ENCODE measurements around the gene TECTA. TPM values are rescaled to one million over a fixed set of nuclear protein-coding genes. Genes with fewer than 3 reads are reported as not detected.
"Not testable (repeated sequence)": the region's sequence is repeated elsewhere in the genome, so short reads cannot be mapped to it uniquely, and the experiment has no call there.

Gene TECTA
- polyA plus RNA-seq, 1 donor (not counting 4 experiments of a cell fraction or from before 2014, with no cell fraction given): 0.17 TPM

DNA sequence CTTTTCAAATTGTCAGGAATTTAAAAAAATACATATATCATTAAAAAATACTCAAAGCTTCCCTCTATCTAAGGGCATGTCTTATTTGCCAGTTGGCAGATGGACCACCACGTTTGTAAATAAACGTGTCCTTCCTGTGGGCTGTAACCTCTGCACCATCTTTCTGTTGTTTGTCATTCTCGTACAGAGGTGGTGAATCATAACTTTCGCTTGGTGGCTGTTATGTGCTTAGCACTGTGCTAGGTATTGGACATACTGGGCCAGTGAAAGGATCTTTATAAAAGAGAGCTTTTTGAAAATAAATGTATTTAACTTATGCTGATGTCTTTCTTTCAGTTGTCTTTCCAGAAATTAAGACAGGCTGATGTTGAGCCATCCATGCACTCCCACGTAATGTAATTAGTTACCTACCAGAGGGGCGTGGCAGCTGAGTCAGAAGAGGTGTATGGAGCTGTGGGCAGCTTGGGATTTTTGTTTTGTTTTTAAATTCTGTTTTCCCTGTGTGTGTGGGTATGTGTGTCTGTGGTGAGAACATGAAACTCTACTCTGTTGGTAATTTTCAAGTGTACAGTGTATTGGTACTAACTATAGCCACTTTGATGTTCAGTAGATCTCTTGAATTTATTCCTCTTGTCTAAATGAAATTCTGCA, 62.7 kb downstream of the TECTA start:
- Histone ChIP-seq H3K9ac (ENCODE audit: control insufficient read depth, extremely low read depth, insufficient read depth, low read length) (no peak overlapping the region), H3K27ac (ENCODE audit: control insufficient read depth, insufficient read depth, low read length) (no peak overlapping the region), H3K4me1 (ENCODE audit: control insufficient read depth, extremely low read depth, insufficient read depth, low read length) (no peaks in the 10 kb centered on the region), H4K20me1 (ENCODE audit: control insufficient read depth, extremely low read depth, insufficient read depth, low read length) (no peaks in the 10 kb centered on the region), H3K4me2 (ENCODE audit: control insufficient read depth, extremely low read depth, insufficient read depth, low read depth, low read length) (no peak overlapping the region), H3K4me3 (ENCODE audit: control insufficient read depth in 2 of 3, extremely low read depth in 1 of 3, insufficient read depth in 2 of 3, low read depth in 1 of 3, low read length in 3 of 3) (no peak overlapping the region), H3K27me3 (ENCODE audit: control insufficient read depth, extremely low read depth, insufficient read depth, low read length) (peaks cover 2% of the 10 kb centered on the region), H3K9me3 (ENCODE audit: control insufficient read depth, low read depth, low read length) (no peaks in the 10 kb centered on the region), H3K79me2 (ENCODE audit: control insufficient read depth, insufficient read depth, low read length) (no peaks in the 10 kb centered on the region), H3K36me3 (ENCODE audit: control insufficient read depth in 2 of 2, extremely low read depth in 1 of 2, insufficient read depth in 2 of 2, low read length in 2 of 2) (no peaks in the 10 kb centered on the region), H2AFZ (ENCODE audit: control insufficient read depth, low read length) (no peak overlapping the region), H3K9me1 (ENCODE audit: control insufficient read depth, extremely low read depth, insufficient read depth, low read length) (no peaks in the 10 kb centered on the region)
- TF ChIP-seq EZH2 (IDR thresholded peaks at IDR 0.05; ENCODE audit: low read length) (no peak), CTCF (optimal IDR thresholded peaks at IDR 0.05 in 1 of 3, IDR thresholded peaks at IDR 0.05 in 1 of 3, conservative IDR thresholded peaks at IDR 0.05 in 1 of 3; ENCODE audit: extremely low read depth in 1 of 3, insufficient read depth in 2 of 3, low read length in 3 of 3) (no peak)
- no peak for FAIRE-seq
- DNase-seq (ENCODE audit: low read depth, low spot score): no peak
- dilution Hi-C loops (cut with MboI; ENCODE audit: extremely low pct_ligation_motif_present, low sequenced_read_pairs): no loop called here

DNA sequence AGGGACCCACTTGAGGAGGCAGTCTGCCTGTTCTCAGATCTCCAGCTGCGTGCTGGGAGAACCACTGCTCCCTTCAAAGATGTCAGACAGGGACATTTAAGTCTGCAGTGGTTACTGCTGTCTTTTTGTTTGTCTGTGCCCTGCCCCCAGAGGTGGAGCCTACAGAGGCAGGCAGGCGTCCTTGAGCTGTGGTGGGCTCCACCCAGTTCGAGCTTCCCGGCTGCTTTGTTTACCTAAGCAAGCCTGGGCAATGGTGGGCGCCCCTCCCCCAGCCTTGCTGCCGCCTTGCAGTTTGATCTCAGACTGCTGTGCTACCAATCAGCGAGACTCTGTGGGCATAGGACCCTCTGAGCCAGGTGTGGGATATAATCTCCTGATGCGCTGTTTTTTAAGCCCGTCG, 76.6 kb downstream of the TECTA start:
- H3K27ac ChIP-seq (ENCODE audit: control insufficient read depth, insufficient read depth, low read length); H3K4me2 ChIP-seq (ENCODE audit: control insufficient read depth, extremely low read depth, insufficient read depth, low read depth, low read length); H4K20me1 ChIP-seq (ENCODE audit: control insufficient read depth, extremely low read depth, insufficient read depth, low read length); H3K9ac ChIP-seq (ENCODE audit: control insufficient read depth, extremely low read depth, insufficient read depth, low read length); H3K79me2 ChIP-seq (ENCODE audit: control insufficient read depth, insufficient read depth, low read length); DNase-seq (ENCODE audit: low read depth, low spot score); H2AFZ ChIP-seq (ENCODE audit: control insufficient read depth, low read length); dilution Hi-C loops (cut with MboI; ENCODE audit: extremely low pct_ligation_motif_present, low sequenced_read_pairs); H3K4me3 ChIP-seq (ENCODE audit: control insufficient read depth in 2 of 3, extremely low read depth in 1 of 3, insufficient read depth in 2 of 3, low read depth in 1 of 3, low read length in 3 of 3); H3K4me1 ChIP-seq (ENCODE audit: control insufficient read depth, extremely low read depth, insufficient read depth, low read length); H3K9me3 ChIP-seq (ENCODE audit: control insufficient read depth, low read depth, low read length); FAIRE-seq; H3K9me1 ChIP-seq (ENCODE audit: control insufficient read depth, extremely low read depth, insufficient read depth, low read length); H3K27me3 ChIP-seq (ENCODE audit: control insufficient read depth, extremely low read depth, insufficient read depth, low read length); H3K36me3 ChIP-seq (ENCODE audit: control insufficient read depth in 2 of 2, extremely low read depth in 1 of 2, insufficient read depth in 2 of 2, low read length in 2 of 2): not testable (repeated sequence)

- Histone ChIP-seq H3K4me2 (ENCODE audit: control insufficient read depth, extremely low read depth, insufficient read depth, low read depth, low read length) (no peak overlapping the region), H3K4me3 (ENCODE audit: control insufficient read depth in 2 of 3, extremely low read depth in 1 of 3, insufficient read depth in 2 of 3, low read depth in 1 of 3, low read length in 3 of 3) (no peak overlapping the region), H3K4me1 (ENCODE audit: control insufficient read depth, extremely low read depth, insufficient read depth, low read length) (no peaks in the 10 kb centered on the region), H3K9me3 (ENCODE audit: control insufficient read depth, low read depth, low read length) (no peaks in the 10 kb centered on the region), H3K36me3 (ENCODE audit: control insufficient read depth in 2 of 2, extremely low read depth in 1 of 2, insufficient read depth in 2 of 2, low read length in 2 of 2) (no peaks in the 10 kb centered on the region), H3K27ac (ENCODE audit: control insufficient read depth, insufficient read depth, low read length) (no peak overlapping the region), H3K79me2 (ENCODE audit: control insufficient read depth, insufficient read depth, low read length) (no peaks in the 10 kb centered on the region), H3K9me1 (ENCODE audit: control insufficient read depth, extremely low read depth, insufficient read depth, low read length) (no peaks in the 10 kb centered on the region), H3K9ac (ENCODE audit: control insufficient read depth, extremely low read depth, insufficient read depth, low read length) (no peak overlapping the region), H4K20me1 (ENCODE audit: control insufficient read depth, extremely low read depth, insufficient read depth, low read length) (no peaks in the 10 kb centered on the region), H3K27me3 (ENCODE audit: control insufficient read depth, extremely low read depth, insufficient read depth, low read length) (no peaks in the 10 kb centered on the region), H2AFZ (ENCODE audit: control insufficient read depth, low read length) (no peak overlapping the region)
- DNase-seq (ENCODE audit: low read depth, low spot score) (no peak), FAIRE-seq (no peak)
- dilution Hi-C loops (cut with MboI; ENCODE audit: extremely low pct_ligation_motif_present, low sequenced_read_pairs): no loop called here
- TF ChIP-seq EZH2 (IDR thresholded peaks at IDR 0.05; ENCODE audit: low read length) (no peak), CTCF (optimal IDR thresholded peaks at IDR 0.05 in 1 of 3, IDR thresholded peaks at IDR 0.05 in 1 of 3, conservative IDR thresholded peaks at IDR 0.05 in 1 of 3; ENCODE audit: extremely low read depth in 1 of 3, insufficient read depth in 2 of 3, low read length in 3 of 3) (no peak)
Observed at GRCh38 chr11:121179306-121179705, 78.3 kb downstream of the TECTA start.
